Activated T-helper 2 cell treated with anti-CD3 and anti-CD28 coated beads, Interferon-gamma antibody, Interleukin-2, Interleukin-4, amounts not matched to agents 10 μg/mL and 5 μg/mL and 100 μg/mL, durations not matched to agents 14 hours and 24 hours and 36 hours (primary cell): ENCODE data around the gene THSD7A. TPM values are rescaled to one million over a fixed set of nuclear protein-coding genes. Genes with fewer than 3 reads are reported as not detected.

ENCODE experiments used
- DNase-seq: peaks from one replicate; pipeline ENCODE4 v3.0.0; 2021; ENCODE audit warnings: low spot score
- H3K27ac Mint-ChIP-seq: one replicate; pipeline ENCODE4 v1.8.0; 2021; ENCODE audit warnings: mixed read lengths
- H3K27me3 Mint-ChIP-seq: one replicate; pipeline ENCODE4 v1.8.0; 2021; ENCODE audit warnings: low read depth, mixed read lengths
- H3K36me3 Mint-ChIP-seq: one replicate; pipeline ENCODE4 v1.8.0; 2021; ENCODE audit warnings: low read depth, mixed read lengths
- H3K4me1 Mint-ChIP-seq: one replicate; pipeline ENCODE4 v1.8.0; 2021; ENCODE audit warnings: low read depth, mixed read lengths
- H3K4me3 Mint-ChIP-seq: one replicate; pipeline ENCODE4 v1.8.0; 2021; ENCODE audit warnings: low read depth, mild to moderate bottlenecking, moderate library complexity, mixed read lengths
- H3K9me3 Mint-ChIP-seq: one replicate; pipeline ENCODE4 v1.8.0; 2021; ENCODE audit warnings: mixed read lengths
- intact Hi-C: fragments of 100-400 bp; cut with micrococcal nuclease; formaldehyde crosslinking; loops from one replicate; pipeline ENCODE4 v1.15.1; 2023
- total RNA-seq: library from RNA; stranded (reverse); gene quantifications from 2 replicates; pipeline ENCODE4 v1.2.3, GENCODE V29; 2022

The THSD7A gene
- total RNA-seq, 1 donor from 2014 or later = not detected

DNA sequence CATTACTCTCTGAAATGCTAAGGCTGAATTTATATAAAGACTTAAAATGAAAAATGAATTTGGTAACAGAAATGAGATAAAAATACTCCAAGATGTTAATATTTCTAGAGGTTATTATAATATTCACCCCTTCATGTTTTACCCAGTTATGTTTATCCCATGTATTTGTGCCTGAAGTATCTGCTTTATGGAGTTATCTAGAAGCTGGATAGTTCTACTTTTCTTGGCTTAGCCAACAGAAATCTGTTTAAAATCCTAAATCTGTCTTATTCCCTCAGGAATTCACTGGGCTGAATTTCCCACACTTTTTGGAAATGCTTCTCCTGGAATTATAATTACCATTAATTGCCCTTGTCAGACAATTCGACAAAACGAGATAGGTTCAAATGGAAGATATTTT, 201.6 kb downstream of the THSD7A start:
- Mint-ChIP-seq H3K36me3 (no peaks in the 10 kb centered on the region), H3K4me3 (no peak overlapping the region), H3K9me3 (no peaks in the 10 kb centered on the region), H3K27ac (no peak overlapping the region), H3K27me3 (no peaks in the 10 kb centered on the region), H3K4me1 (no peaks in the 10 kb centered on the region)
- no peak for DNase-seq
- intact Hi-C loops = no loop called here

DNA sequence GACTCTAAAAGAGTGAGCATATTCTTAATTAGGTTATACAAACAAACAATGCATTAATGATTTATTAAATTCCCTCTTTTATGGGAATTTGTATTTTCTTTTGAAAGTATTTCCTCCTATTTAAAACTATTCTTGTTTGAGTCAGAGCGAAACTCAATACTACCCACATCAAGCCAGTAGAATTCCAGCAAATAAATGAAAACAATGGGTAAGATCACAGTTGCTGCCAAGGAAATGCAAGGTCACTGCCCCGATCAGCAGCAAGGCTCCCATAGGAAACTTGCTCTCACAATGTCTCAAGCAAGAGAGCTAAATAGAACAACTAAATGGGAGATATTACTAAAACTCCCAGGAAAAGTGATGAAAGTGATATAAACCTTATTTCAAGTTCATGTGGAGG, 206.3 kb downstream of the THSD7A start:
- H3K36me3 Mint-ChIP-seq = no peaks in the 10 kb centered on the region
- no peak overlapping the region for H3K27ac Mint-ChIP-seq
- intact Hi-C loops = no loop called here
- no peak for DNase-seq
- H3K27me3 Mint-ChIP-seq = no peaks in the 10 kb centered on the region
- no peaks in the 10 kb centered on the region for H3K9me3 Mint-ChIP-seq
- no peaks in the 10 kb centered on the region for H3K4me1 Mint-ChIP-seq
- H3K4me3 Mint-ChIP-seq = no peak overlapping the region

DNA sequence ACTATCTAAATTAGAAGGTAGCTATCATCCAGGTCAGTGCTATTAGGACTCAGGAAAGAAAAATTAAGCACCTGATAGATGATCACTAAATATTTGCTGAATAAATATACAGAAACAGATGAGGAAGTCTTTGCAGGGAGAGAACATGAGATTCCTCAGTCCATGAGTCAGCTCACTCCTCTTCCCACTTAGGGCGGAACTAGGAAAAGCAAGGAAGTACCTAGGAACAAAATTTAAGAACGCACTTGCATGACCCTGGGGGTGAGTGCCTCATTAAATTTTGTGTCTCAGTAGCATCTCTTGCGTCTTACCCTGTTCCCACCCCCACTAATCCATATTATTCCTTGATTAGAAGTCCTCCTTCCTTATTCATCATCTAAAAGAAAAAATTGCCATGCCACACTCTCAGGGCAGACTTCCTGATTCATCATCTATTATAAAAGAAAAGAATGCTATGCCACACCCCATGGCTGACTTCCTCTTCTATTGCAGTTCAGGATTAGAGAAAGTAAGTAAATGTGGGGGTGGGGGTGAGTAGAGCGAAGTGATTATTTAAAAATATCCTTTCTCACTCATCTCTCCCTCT, 208.8 kb downstream of the THSD7A start:
- Mint-ChIP-seq H3K9me3 (no peaks in the 10 kb centered on the region), H3K4me1 (no peaks in the 10 kb centered on the region), H3K27ac (no peak overlapping the region), H3K4me3 (no peak overlapping the region), H3K36me3 (no peaks in the 10 kb centered on the region), H3K27me3 (no peaks in the 10 kb centered on the region)
- intact Hi-C loops = no loop called here
- DNase-seq = no peak

DNA sequence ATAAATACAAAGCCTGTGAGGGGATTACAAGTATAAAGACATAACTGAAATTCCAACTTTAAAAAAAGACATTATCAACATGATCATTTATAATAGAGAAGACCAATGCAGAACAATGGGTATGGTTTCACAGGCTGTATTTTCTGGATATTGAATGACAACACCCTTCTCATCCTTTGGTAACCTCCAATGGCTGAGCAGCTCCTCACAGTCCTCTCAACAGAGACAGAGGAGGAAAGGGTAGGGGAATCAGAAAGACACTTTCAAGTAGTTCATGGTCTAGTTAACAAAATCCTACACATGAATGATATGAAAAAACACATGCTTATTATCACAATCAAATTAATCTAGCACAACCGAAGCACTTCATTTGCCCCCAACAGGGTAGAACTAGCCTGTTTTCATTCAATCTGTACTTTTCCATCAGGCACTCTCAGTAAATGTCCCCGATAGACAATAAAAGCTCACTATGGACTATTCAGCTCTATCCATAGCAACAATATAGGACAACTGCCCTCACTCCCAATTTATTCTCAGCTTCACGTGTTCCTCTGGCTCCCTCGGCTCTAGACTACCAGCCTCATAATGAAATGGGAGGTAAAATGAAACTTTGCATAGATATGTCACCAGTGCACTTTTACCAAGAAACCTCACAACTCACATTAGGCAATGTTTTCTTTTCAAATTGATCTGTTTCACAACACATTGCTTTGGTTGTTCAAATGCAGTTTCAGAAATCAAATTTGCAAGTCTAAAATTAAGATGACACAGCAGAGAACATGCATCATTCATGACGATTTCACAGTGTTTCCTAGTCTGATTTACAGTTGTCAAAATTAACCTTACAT, 211.4 kb downstream of the THSD7A start:
- Mint-ChIP-seq H3K4me1 (no peaks in the 10 kb centered on the region), H3K27me3 (no peaks in the 10 kb centered on the region), H3K4me3 (no peak overlapping the region), H3K9me3 (no peaks in the 10 kb centered on the region), H3K27ac (no peak overlapping the region), H3K36me3 (no peaks in the 10 kb centered on the region)
- no peak for DNase-seq
- intact Hi-C loops = no loop called here

DNA sequence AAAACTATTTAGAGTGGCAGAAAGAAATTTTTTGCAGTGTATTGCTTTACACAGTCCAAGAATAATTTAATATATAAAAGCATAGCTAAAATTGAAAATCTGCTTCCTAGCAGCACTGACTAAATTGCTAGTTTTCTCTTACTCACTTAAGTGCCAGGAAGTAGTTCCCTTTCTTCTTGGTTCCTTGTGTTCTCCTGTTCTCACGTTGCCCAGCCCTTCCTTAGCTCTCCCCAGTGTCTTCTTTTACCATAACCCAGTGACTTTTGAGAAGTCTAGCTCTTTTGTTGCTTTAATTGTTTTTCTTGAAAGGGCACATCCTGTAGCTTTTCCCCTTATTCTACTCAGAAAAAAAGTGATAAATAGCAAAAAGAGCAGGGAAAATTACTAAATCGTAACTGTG, 215.5 kb downstream of the THSD7A start:
- H3K27ac Mint-ChIP-seq = no peak overlapping the region
- H3K9me3 Mint-ChIP-seq = no peaks in the 10 kb centered on the region
- no peak overlapping the region for H3K4me3 Mint-ChIP-seq
- H3K36me3 Mint-ChIP-seq = no peaks in the 10 kb centered on the region
- no peaks in the 10 kb centered on the region for H3K4me1 Mint-ChIP-seq
- DNase-seq = no peak
- intact Hi-C loops = no loop called here
- H3K27me3 Mint-ChIP-seq = no peaks in the 10 kb centered on the region

DNA sequence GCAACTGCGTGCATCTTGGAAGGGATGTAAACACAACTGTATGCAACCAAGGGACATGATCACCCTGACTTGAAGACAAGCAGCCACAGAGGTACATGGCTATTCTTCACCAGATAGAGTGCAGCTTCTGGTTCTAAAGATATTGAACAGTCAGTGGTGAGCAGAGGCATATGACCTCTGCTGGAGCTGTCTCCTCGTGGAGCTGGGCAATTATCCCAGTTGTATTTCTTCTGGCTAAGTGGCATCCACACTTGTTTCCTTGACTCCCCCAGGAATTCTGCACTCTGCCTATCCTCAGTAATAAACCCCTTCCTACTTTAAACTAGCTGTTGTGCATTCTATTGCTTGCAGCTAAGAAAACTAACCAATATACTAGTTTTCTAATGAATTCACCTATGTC, 216.8 kb downstream of the THSD7A start:
- Mint-ChIP-seq H3K9me3 (no peaks in the 10 kb centered on the region), H3K36me3 (no peaks in the 10 kb centered on the region), H3K4me1 (no peaks in the 10 kb centered on the region), H3K27me3 (no peaks in the 10 kb centered on the region), H3K4me3 (no peak overlapping the region), H3K27ac (no peak overlapping the region)
- intact Hi-C loops = no loop called here
- no peak for DNase-seq

DNA sequence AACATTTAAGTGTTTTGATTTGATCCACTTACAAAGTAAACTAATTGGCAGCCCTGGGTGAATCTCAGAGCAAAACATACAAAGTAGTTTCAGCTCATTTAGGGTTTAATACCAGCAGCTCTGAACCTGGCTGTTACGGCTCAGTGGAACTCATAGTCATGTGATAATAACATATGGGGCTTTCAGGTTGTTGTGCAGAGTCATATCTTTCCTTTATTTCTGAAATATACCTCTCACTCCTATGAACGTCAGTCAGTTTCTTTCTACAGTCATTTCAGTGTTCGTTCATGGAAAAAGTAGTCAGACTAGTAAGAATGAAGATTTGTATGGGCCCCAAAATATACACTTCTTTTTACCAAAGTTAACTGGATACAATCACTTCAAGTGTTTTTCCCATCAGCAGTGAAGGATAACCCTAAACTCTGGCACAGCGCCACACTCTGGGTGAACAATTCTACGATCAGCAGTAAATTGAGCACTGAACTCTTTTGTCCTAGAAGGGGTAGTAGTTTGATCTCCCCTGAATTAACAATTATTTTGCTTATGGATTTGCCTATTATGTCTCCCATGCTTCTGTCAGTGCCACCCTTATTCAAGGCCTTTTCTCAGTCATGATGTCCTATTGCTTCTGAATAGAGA, 218.6 kb downstream of the THSD7A start:
- Mint-ChIP-seq H3K9me3 (no peaks in the 10 kb centered on the region), H3K36me3 (no peaks in the 10 kb centered on the region), H3K4me3 (no peak overlapping the region), H3K27me3 (no peaks in the 10 kb centered on the region), H3K27ac (no peak overlapping the region), H3K4me1 (no peaks in the 10 kb centered on the region)
- intact Hi-C loops = no loop called here
- no peak for DNase-seq

DNA sequence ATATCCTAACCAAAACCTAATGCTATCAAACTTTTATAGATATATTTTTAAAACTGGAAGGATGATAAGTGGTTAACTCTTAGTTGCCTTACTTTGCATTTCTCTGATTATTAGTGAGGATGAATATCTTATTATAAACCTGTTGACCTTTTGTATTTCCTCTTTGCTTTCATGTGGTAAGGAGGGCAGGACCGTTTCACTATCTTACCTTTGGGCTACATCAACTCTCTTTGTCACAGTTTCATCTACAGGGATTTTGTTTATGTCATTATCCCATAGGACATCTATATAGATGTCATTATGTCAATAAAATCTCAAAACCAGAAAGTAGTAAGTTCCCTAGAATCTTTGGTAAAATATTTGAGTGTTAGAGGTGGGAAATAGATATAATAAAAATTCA, 219.3 kb downstream of the THSD7A start:
- Mint-ChIP-seq H3K4me3 (no peak overlapping the region), H3K4me1 (no peaks in the 10 kb centered on the region), H3K27ac (no peak overlapping the region), H3K9me3 (no peaks in the 10 kb centered on the region), H3K36me3 (no peaks in the 10 kb centered on the region), H3K27me3 (no peaks in the 10 kb centered on the region)
- DNase-seq = no peak
- intact Hi-C loops = no loop called here

DNA sequence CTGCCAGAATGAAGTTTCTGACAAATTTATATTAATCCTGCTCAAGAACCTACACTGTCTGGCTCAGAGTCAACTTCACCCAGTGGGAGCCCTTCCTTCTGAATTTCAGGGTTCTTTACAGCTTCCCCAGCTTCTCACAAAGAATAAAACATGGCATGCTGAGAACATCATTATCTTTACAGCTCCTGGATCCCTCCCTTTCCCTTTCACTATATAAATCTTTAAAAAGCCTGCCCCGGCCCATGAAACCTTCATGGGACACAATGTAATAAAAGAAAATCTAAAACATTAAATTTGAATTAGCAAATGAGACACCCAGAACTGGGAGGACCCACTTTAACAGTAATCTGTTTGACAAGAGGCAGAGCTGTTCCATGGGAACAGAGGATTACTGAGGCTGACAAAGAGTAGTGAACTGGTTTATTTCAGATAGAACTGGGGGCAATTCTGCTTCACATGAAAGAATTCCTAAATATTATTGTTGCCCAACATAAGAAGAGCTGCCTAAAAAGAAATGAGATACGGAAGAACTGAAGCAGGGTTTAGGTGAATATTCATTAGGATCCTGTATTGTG, 222.8 kb downstream of the THSD7A start:
- Mint-ChIP-seq H3K27ac (no peak overlapping the region), H3K4me3 (no peak overlapping the region), H3K36me3 (no peaks in the 10 kb centered on the region), H3K9me3 (no peaks in the 10 kb centered on the region), H3K4me1 (no peaks in the 10 kb centered on the region), H3K27me3 (no peaks in the 10 kb centered on the region)
- intact Hi-C loops = no loop called here
- no peak for DNase-seq

DNA sequence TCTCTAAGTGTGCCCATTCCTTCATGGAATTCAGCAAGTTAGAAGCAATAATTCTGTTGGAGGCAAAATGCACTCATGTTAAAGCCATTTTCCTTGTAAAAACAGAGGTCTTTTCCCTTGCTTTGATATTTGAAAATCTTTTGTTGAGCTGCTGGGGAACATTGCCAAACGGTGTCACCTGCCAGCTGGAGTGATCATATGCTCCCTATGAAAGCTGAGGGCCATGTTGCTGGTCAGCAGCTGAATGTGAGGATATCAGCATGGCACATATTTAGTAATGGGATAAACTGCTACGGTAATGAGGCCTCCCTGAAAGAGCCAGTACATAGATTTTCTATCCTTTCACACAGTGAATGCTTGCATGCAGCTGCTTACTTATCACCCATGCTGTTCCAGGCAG, 224.3 kb downstream of the THSD7A start:
- intact Hi-C loops = no loop called here
- Mint-ChIP-seq H3K36me3 (no peaks in the 10 kb centered on the region), H3K9me3 (no peaks in the 10 kb centered on the region), H3K27ac (no peak overlapping the region), H3K4me3 (no peak overlapping the region), H3K27me3 (no peaks in the 10 kb centered on the region), H3K4me1 (no peaks in the 10 kb centered on the region)
- no peak for DNase-seq

DNA sequence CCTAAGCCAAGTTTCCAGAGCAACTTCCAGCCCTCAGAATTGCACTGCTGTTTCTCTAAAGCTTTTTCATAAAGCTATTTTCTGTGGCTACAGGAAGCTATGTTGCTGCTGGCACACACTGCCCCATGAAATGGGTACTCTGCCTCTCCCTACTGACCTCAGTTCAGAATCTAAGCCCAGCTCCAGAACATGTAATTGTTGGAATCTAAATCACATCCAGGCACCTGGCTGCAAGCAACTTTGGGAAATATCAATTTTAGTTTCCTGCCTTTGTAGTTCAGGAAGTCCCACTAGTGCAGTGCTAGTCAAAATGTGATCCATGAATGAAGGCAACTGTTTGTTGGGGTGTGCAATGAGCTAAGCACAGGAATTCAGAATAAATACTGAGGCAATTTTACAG, 226.2 kb downstream of the THSD7A start:
- Mint-ChIP-seq H3K4me3 (no peak overlapping the region), H3K4me1 (no peaks in the 10 kb centered on the region), H3K9me3 (peaks cover 5% of the 10 kb centered on the region), H3K27ac (no peak overlapping the region), H3K36me3 (no peaks in the 10 kb centered on the region), H3K27me3 (no peaks in the 10 kb centered on the region)
- DNase-seq = no peak
- intact Hi-C loops = no loop called here

DNA sequence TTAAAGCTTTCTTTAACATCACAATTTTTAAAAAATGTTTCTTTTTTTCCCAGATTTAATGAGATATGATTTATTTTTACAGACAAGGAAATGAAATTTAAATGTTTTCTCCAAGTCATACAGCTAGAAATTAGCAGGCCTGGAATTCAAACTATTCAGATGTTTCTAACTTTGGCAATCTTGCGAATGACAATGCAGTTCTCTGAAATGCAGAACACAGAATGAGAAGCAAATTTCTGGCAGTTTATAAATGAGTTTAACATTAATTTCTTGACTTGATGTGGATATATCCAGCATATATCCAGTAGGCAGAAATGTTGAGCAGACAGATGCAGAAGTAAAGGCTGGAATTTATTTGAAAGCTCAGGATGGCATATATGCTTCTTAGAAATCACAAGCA, 227.5 kb downstream of the THSD7A start:
- intact Hi-C loops = no loop called here
- Mint-ChIP-seq H3K4me3 (no peak overlapping the region), H3K9me3 (peaks cover 7% of the 10 kb centered on the region), H3K4me1 (no peaks in the 10 kb centered on the region), H3K27me3 (no peaks in the 10 kb centered on the region), H3K27ac (no peak overlapping the region), H3K36me3 (no peaks in the 10 kb centered on the region)
- DNase-seq = no peak

DNA sequence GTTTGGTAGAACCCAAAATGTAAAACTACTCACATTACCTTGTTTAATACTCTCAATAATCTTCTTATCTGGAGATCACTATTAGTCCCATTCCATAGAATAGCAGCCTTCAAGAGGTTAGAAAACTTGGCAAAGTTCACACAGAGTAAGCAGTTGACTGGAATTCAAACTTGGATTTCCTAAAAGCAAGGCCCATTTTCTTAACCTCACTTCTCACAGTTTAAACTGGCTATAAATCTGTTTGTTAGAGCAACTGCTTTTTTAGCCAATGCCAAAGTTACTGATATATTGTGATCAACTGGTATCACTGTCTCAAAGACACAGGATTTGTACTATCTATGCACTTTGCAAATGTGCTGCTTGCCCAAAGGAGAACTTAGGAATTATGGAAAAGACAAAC, 230.2 kb downstream of the THSD7A start:
- no peak for DNase-seq
- Mint-ChIP-seq H3K4me3 (no peak overlapping the region), H3K27ac (no peak overlapping the region), H3K27me3 (no peaks in the 10 kb centered on the region), H3K36me3 (no peaks in the 10 kb centered on the region), H3K9me3 (peaks cover 8% of the 10 kb centered on the region), H3K4me1 (no peaks in the 10 kb centered on the region)
- intact Hi-C loops = no loop called here
